Colonic mucosa (tissue), 4 donors: ENCODE results near the gene BST1. TPM values are rescaled to one million over a fixed set of nuclear protein-coding genes. Genes with fewer than 3 reads are reported as not detected.

Source experiments
- DNase-seq: peaks from one replicate; pipeline ENCODE4 v3.0.0-alpha.2; 2020
- H3K27ac ChIP-seq: fragments of 200-600 bp; one replicate; pipeline ENCODE4 v1.8.0; 2021
- H3K27me3 ChIP-seq: fragments of 200-600 bp; one replicate; pipeline ENCODE4 v1.8.0; 2021
- H3K36me3 ChIP-seq: fragments of 200-600 bp; one replicate; pipeline ENCODE4 v1.8.0; 2021
- H3K4me1 ChIP-seq: fragments of 200-600 bp; one replicate; pipeline ENCODE4 v1.8.0; 2021; ENCODE audit warnings: mild to moderate bottlenecking
- H3K4me3 ChIP-seq: fragments of 200-600 bp; one replicate; pipeline ENCODE4 v1.8.0; 2021
- H3K9ac ChIP-seq, 2 donors: one replicate each; pipeline ENCODE4 v1.7.0; 2013; ENCODE audit warnings: control low read depth in 2 of 2, low read depth in 2 of 2, low read length in 2 of 2
- H3K9me3 ChIP-seq: fragments of 200-600 bp; one replicate; pipeline ENCODE4 v1.8.0; 2021
- intact Hi-C: fragments of 100-400 bp; cut with DNase I; formaldehyde crosslinking; loops from one replicate; pipeline ENCODE4 v1.14.1; 2022
- total RNA-seq, 2 donors: library from RNA; stranded (reverse); fragmentation: NEBNext Ultra II Directional in 1 of 2; extraction: Animal tissue kit (Norgen Biotek cat#: 25700) in 1 of 2; gene quantifications; one replicate each; pipeline ENCODE4 v1.2.1, GENCODE V29; 2021
- TF ChIP-seq, protein P1 (sequence below): fragments of 200-600 bp; IDR thresholded peaks from one replicate; pipeline ENCODE4 v1.8.0; 2022; ENCODE audit warnings: antibody characterized with exemption, mild to moderate bottlenecking
- donor health status: healthy.
- donor health status: DM: no; HTN: no; CAD: no.
- donor health status: DM: no; HTN: no; CAD: no.

The BST1 gene
- total RNA-seq, 2 donors from 2014 or later = 9.2 to 12.4 TPM

DNA sequence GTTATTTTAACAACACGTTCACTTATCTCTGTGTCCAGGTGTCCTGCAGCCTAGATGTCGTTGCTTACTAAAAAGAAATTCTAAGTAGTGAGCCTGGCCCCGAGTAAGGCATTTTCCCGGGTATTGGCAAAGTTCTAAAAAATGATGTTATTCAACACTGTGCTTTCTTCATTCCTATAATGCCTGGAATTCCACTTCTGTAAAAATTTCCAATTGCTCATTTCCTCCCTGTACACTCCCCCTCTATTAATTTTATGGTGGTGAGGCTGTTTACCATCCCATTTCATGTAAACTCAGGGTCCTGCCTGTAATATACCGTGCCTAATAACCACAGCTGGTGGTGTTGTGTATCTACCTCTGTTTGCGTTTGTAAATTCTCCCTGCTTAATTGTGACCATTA, 14.2 kb downstream of the BST1 start:
- TF ChIP-seq, protein P1, sequence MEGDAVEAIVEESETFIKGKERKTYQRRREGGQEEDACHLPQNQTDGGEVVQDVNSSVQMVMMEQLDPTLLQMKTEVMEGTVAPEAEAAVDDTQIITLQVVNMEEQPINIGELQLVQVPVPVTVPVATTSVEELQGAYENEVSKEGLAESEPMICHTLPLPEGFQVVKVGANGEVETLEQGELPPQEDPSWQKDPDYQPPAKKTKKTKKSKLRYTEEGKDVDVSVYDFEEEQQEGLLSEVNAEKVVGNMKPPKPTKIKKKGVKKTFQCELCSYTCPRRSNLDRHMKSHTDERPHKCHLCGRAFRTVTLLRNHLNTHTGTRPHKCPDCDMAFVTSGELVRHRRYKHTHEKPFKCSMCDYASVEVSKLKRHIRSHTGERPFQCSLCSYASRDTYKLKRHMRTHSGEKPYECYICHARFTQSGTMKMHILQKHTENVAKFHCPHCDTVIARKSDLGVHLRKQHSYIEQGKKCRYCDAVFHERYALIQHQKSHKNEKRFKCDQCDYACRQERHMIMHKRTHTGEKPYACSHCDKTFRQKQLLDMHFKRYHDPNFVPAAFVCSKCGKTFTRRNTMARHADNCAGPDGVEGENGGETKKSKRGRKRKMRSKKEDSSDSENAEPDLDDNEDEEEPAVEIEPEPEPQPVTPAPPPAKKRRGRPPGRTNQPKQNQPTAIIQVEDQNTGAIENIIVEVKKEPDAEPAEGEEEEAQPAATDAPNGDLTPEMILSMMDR = no peak
- H3K27ac ChIP-seq = no peak overlapping the region

GRCh38 chr4:15717657-15718416, 15.0 kb downstream of the BST1 start:
- Histone ChIP-seq H3K27ac (no peak overlapping the region), H3K4me1 (no peaks in the 10 kb centered on the region), H3K27me3 (no peaks in the 10 kb centered on the region), H3K36me3 (no peaks in the 10 kb centered on the region), H3K4me3 (no peak overlapping the region), H3K9me3 (no peaks in the 10 kb centered on the region), H3K9ac (no peak overlapping the region)
- TF ChIP-seq, protein P1 = no peak
- no peak for DNase-seq
- intact Hi-C loops = no loop called here

More for the DNA sequence above, 14.2 kb downstream of the BST1 start:
- no peaks in the 10 kb centered on the region for H3K9me3 ChIP-seq
- no peak overlapping the region for H3K4me3 ChIP-seq
- no peak overlapping the region for H3K9ac ChIP-seq
- no peaks in the 10 kb centered on the region for H3K27me3 ChIP-seq
- no peaks in the 10 kb centered on the region for H3K36me3 ChIP-seq
- H3K4me1 ChIP-seq = no peaks in the 10 kb centered on the region
- no peak for DNase-seq
- intact Hi-C loops = no loop called here

GRCh38 chr4:15718465-15718864, 15.6 kb downstream of the BST1 start:
- Histone ChIP-seq H3K9ac (no peak overlapping the region), H3K4me3 (no peak overlapping the region), H3K27ac (no peak overlapping the region), H3K36me3 (no peaks in the 10 kb centered on the region), H3K4me1 (no peaks in the 10 kb centered on the region), H3K27me3 (no peaks in the 10 kb centered on the region), H3K9me3 (no peaks in the 10 kb centered on the region)
- TF ChIP-seq, protein P1 = no peak
- DNase-seq = no peak
- intact Hi-C loops = no loop called here

- Histone ChIP-seq H3K4me1 (no peaks in the 10 kb centered on the region), H3K9me3 (no peaks in the 10 kb centered on the region), H3K27me3 (no peaks in the 10 kb centered on the region), H3K4me3 (no peak overlapping the region), H3K9ac (no peak overlapping the region), H3K36me3 (no peaks in the 10 kb centered on the region), H3K27ac (no peak overlapping the region)
- TF ChIP-seq, protein P1 = no peak
- intact Hi-C loops = no loop called here
- DNase-seq = no peak
Observed at GRCh38 chr4:15718959-15719358, 16.1 kb downstream of the BST1 start.

- H3K36me3 ChIP-seq = no peaks in the 10 kb centered on the region
- intact Hi-C loops = no loop called here
- no peak overlapping the region for H3K4me3 ChIP-seq
- H3K9ac ChIP-seq = no peak overlapping the region
- no peak overlapping the region for H3K27ac ChIP-seq
- H3K4me1 ChIP-seq = no peaks in the 10 kb centered on the region
- no peaks in the 10 kb centered on the region for H3K27me3 ChIP-seq
- TF ChIP-seq, protein P1 = no peak
- DNase-seq = no peak
- no peaks in the 10 kb centered on the region for H3K9me3 ChIP-seq
Observed at GRCh38 chr4:15719506-15719905, 16.6 kb downstream of the BST1 start.
